CD14-positive monocyte (primary cell): ENCODE results near the gene SEPTIN2. TPM values are rescaled to one million over a fixed set of nuclear protein-coding genes. Genes with fewer than 3 reads are reported as not detected.

Experiments
- DNase-seq, 3 donors: peaks; one replicate each; pipeline ENCODE4 v3.0.0-alpha.2; 2011 to 2022
- H2AFZ ChIP-seq: 2 replicates; pipeline ENCODE4 v1.6.0; 2012; ENCODE audit warnings: mild to moderate bottlenecking, low read depth, low read length, inconsistent platforms; ENCODE audit not compliant: insufficient read depth, poor library complexity, severe bottlenecking
- H3K27ac ChIP-seq, 2 donors: 1 replicate in 1 of 2; 2 replicates in 1 of 2; pipeline ENCODE4 v1.5.1; 2012 to 2013; ENCODE audit warnings: low read length in 2 of 2, control low read depth in 1 of 2, inconsistent platforms in 1 of 2, low read depth in 1 of 2, mild to moderate bottlenecking in 1 of 2
- H3K27me3 ChIP-seq, 2 donors: one replicate each; pipeline versions ENCODE4 v1.6.0 to v1.6.1; 2011 to 2013; ENCODE audit warnings: low read length in 2 of 2; ENCODE audit not compliant: control insufficient read depth in 2 of 2, insufficient read depth in 2 of 2
- H3K36me3 ChIP-seq, 2 donors: replicated peaks in 1 of 2; 1 replicate in 1 of 2; 2 replicates in 1 of 2; pipeline versions ENCODE4 v1.5.1 to v1.6.1; 2012 to 2013; ENCODE audit warnings: low read length in 2 of 2, control low read depth in 1 of 2, inconsistent platforms in 1 of 2, mild to moderate bottlenecking in 1 of 2; ENCODE audit not compliant: insufficient read depth in 2 of 2, control insufficient read depth in 1 of 2
- H3K4me1 ChIP-seq, 2 donors: 1 replicate in 1 of 2; 2 replicates in 1 of 2; pipeline versions ENCODE4 v1.5.1 to v1.6.1; 2012 to 2013; ENCODE audit warnings: low read length in 2 of 2, control low read depth in 1 of 2, inconsistent platforms in 1 of 2, mild to moderate bottlenecking in 1 of 2, moderate library complexity in 1 of 2; ENCODE audit not compliant: insufficient read depth in 2 of 2, control insufficient read depth in 1 of 2
- H3K4me2 ChIP-seq: replicated peaks from 2 replicates; pipeline ENCODE3; 2012; ENCODE audit warnings: low read length, moderate library complexity, mild to moderate bottlenecking; ENCODE audit not compliant: poor library complexity, severe bottlenecking; ENCODE audit errors: extremely low read depth
- H3K4me3 ChIP-seq, 3 experiments: fragments of 200-600 bp in 1 of 3; sonication (generic) in 1 of 3; replicated peaks in 1 of 3; 1 replicate in 2 of 3; 2 replicates in 1 of 3; pipeline ENCODE4 v1.5.1; 2011 to 2013; ENCODE audit warnings: low read length in 3 of 3, mild to moderate bottlenecking in 3 of 3, control low read depth in 2 of 3, low read depth in 2 of 3, inconsistent platforms in 1 of 3, moderate library complexity in 1 of 3
- H3K79me2 ChIP-seq: 2 replicates; pipeline ENCODE4 v1.6.0; 2012; ENCODE audit warnings: mild to moderate bottlenecking, control low read depth, inconsistent platforms, low read length, moderate library complexity; ENCODE audit not compliant: insufficient read depth
- H3K9ac ChIP-seq: 2 replicates; pipeline ENCODE4 v1.6.0; 2017; ENCODE audit warnings: low read length, mild to moderate bottlenecking; ENCODE audit not compliant: insufficient read depth, poor library complexity, severe bottlenecking
- H3K9me3 ChIP-seq, 2 donors: replicated peaks in 1 of 2; 1 replicate in 1 of 2; 2 replicates in 1 of 2; pipeline versions ENCODE4 v1.5.1 to v1.6.1; 2012 to 2013; ENCODE audit warnings: low read length in 2 of 2, control low read depth in 1 of 2; ENCODE audit not compliant: control insufficient read depth in 1 of 2, insufficient read depth in 1 of 2
- H4K20me1 ChIP-seq: 2 replicates; pipeline ENCODE4 v1.6.0; 2012; ENCODE audit warnings: mild to moderate bottlenecking, low read length, control low read depth, moderate library complexity; ENCODE audit not compliant: insufficient read depth
- H3K27ac Mint-ChIP-seq, 7 donors: one replicate each; pipeline ENCODE4 v1.8.0; 2020; ENCODE audit warnings: mild to moderate bottlenecking in 7 of 7, mixed read lengths in 7 of 7, moderate library complexity in 6 of 7, inconsistent platforms in 2 of 7
- H3K27me3 Mint-ChIP-seq, 3 donors: one replicate each; pipeline ENCODE4 v1.8.0; 2021 to 2022; ENCODE audit warnings: low read depth in 3 of 3, mild to moderate bottlenecking in 3 of 3, mixed read lengths in 3 of 3, moderate library complexity in 3 of 3, inconsistent platforms in 1 of 3
- H3K36me3 Mint-ChIP-seq, 2 donors: one replicate each; pipeline ENCODE4 v1.8.0; 2020; ENCODE audit warnings: mixed read lengths in 2 of 2, inconsistent platforms in 1 of 2, mild to moderate bottlenecking in 1 of 2
- H3K4me1 Mint-ChIP-seq: one replicate; pipeline ENCODE4 v1.8.0; 2020; ENCODE audit warnings: mild to moderate bottlenecking, mixed read lengths
- H3K4me3 Mint-ChIP-seq, 2 donors: one replicate each; pipeline ENCODE4 v1.8.0; 2020; ENCODE audit warnings: mild to moderate bottlenecking in 2 of 2, mixed read lengths in 2 of 2, moderate library complexity in 1 of 2
- H3K9me3 Mint-ChIP-seq, 7 donors: one replicate each; pipeline ENCODE4 v1.8.0; 2020 to 2022; ENCODE audit warnings: mixed read lengths in 7 of 7, mild to moderate bottlenecking in 6 of 7, moderate library complexity in 6 of 7, inconsistent platforms in 2 of 7
- WGBS: methylation state at CpG from one replicate; pipeline ENCODE4 v1.1.5; 2013; ENCODE audit warnings: missing lambda C conversion rate; ENCODE audit not compliant: insufficient coverage; 5-methylcytosine and 5-hydroxymethylcytosine counted together
- intact Hi-C, 2 donors: fragments of 100-400 bp; cut with micrococcal nuclease; formaldehyde crosslinking; loops; one replicate each; pipeline versions ENCODE4 v1.15.0 to v1.15.1; 2023
- polyA plus RNA-seq, 3 donors: library from polyadenylated mRNA; depleted of rRNA in 1 of 3; unstranded in 2 of 3; stranded (reverse) in 1 of 3; fragments of 300-500 nt in 2 of 3; fragments of >200 nt in 1 of 3; fragmentation: Illumina TruSeq in 2 of 3; gene quantifications; 1 replicate in 2 of 3; 2 replicates in 1 of 3; pipeline ENCODE4 v1.2.3, GENCODE V29; 2012 to 2021
- TF ChIP-seq, protein P1 (sequence below): fragments of 200-600 bp; IDR thresholded peaks from one replicate; pipeline ENCODE4 v1.8.0; 2022; ENCODE audit warnings: antibody characterized with exemption, mild to moderate bottlenecking

Gene SEPTIN2
- polyA plus RNA-seq, 3 donors, result 195 to 207 (median 203) TPM

DNA sequence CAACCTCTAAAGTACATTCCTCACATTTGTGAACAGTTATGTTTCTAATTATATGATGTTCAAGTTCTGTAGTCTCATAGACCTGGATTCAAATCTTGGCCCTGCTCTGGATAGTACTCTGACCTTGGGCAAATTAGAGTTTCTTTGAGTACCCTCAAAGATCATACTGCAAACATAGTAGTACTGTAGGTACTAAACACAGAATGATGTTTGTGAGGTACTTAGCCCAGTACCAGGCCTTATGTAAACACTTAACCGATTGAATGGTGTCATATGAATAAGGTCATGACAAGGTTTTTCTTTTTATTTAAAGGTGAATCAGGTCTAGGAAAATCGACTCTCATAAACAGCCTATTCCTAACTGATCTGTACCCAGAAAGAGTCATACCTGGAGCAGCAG is 19.1 kb downstream of the SEPTIN2 start:
- peaks cover 34% of the 10 kb centered on the region for H3K79me2 ChIP-seq

DNA sequence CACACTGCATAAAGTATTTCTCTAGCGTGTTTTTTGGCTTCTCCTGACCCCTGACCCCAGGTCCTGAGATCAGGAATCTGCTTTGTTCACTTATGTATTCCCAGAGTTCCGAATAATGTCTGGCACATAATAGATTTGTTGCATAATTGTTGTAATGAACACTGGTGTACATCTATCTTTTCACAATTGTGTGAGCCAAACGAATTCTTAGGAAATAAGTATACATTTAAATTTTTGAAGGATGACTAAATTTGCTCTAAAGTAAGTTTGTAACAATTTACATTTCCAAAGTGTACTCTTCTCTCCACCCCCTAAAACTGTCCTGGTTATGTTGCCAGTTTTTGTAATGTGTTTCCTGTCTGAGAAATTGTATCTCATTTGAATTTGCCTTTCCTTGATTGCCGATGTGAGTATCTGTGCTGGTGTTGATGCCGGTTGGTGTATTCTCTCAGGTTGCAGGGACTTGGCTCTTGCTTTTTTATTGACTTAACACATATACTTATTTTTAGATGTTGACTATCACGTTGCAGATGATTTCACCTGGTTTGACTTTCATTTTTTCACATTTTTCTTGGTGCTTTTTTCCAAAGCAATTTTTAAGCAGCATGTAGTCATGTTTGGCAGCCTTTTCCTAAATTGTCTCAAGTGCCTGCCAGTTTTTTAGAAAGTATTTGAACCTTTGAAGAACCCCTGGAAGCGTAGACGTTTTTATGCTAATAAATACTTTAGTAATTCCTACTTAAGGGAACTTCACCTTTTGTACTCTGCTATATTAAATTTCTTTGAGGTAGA is 24.3 kb downstream of the SEPTIN2 start:
- intact Hi-C loops, result no loop called here
- Mint-ChIP-seq H3K4me3 (no peak overlapping the region), H3K4me1 (peaks cover 4% of the 10 kb centered on the region), H3K9me3 (no peaks in the 10 kb centered on the region), H3K36me3 (peaks cover 81 to 93% of the 10 kb centered on the region in 2 donors), H3K27me3 (no peaks in the 10 kb centered on the region), H3K27ac (no peak overlapping the region)
- Histone ChIP-seq H3K27me3 (no peaks in the 10 kb centered on the region), H3K9me3 (no peaks in the 10 kb centered on the region), H3K4me2 (no peak overlapping the region), H4K20me1 (peaks cover 62% of the 10 kb centered on the region), H3K27ac (no peak overlapping the region), H3K79me2 (peaks cover 6% of the 10 kb centered on the region), H3K4me3 (no peak overlapping the region), H2AFZ (no peak overlapping the region), H3K4me1 (no peaks in the 10 kb centered on the region), H3K36me3 (peaks cover 81 to 95% of the 10 kb centered on the region in 2 donors), H3K9ac (no peak overlapping the region)
- DNase-seq, result no peak
- TF ChIP-seq, protein P1, sequence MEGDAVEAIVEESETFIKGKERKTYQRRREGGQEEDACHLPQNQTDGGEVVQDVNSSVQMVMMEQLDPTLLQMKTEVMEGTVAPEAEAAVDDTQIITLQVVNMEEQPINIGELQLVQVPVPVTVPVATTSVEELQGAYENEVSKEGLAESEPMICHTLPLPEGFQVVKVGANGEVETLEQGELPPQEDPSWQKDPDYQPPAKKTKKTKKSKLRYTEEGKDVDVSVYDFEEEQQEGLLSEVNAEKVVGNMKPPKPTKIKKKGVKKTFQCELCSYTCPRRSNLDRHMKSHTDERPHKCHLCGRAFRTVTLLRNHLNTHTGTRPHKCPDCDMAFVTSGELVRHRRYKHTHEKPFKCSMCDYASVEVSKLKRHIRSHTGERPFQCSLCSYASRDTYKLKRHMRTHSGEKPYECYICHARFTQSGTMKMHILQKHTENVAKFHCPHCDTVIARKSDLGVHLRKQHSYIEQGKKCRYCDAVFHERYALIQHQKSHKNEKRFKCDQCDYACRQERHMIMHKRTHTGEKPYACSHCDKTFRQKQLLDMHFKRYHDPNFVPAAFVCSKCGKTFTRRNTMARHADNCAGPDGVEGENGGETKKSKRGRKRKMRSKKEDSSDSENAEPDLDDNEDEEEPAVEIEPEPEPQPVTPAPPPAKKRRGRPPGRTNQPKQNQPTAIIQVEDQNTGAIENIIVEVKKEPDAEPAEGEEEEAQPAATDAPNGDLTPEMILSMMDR, result no peak
- 100% methylated on average over 1 of the region's 8 CpGs for WGBS

More for the DNA sequence above, 19.1 kb downstream of the SEPTIN2 start:
- WGBS, result no CpG with 5 or more reads among the region's 2 CpGs
- no peak overlapping the region for H2AFZ ChIP-seq
- no peak for DNase-seq
- H3K4me1 Mint-ChIP-seq, result peaks cover 4% of the 10 kb centered on the region
- peaks cover 76% of the 10 kb centered on the region for H4K20me1 ChIP-seq
- TF ChIP-seq, protein P1, result no peak
- H3K36me3 ChIP-seq, result peaks cover 47 to 95% of the 10 kb centered on the region in 2 donors
- H3K9ac ChIP-seq, result no peak overlapping the region
- H3K27ac Mint-ChIP-seq, result no peak overlapping the region
- intact Hi-C loops, result no loop called here
- no peak overlapping the region for H3K4me3 Mint-ChIP-seq
- H3K36me3 Mint-ChIP-seq, result peaks cover 69 to 79% of the 10 kb centered on the region in 2 donors
- no peaks in the 10 kb centered on the region for H3K27me3 Mint-ChIP-seq
- H3K4me1 ChIP-seq, result no peaks in the 10 kb centered on the region
- no peak overlapping the region for H3K4me3 ChIP-seq
- no peak overlapping the region for H3K4me2 ChIP-seq
- H3K27me3 ChIP-seq, result no peaks in the 10 kb centered on the region
- no peak overlapping the region for H3K27ac ChIP-seq
- no peaks in the 10 kb centered on the region for H3K9me3 Mint-ChIP-seq
- no peaks in the 10 kb centered on the region for H3K9me3 ChIP-seq
